NCI-H524 treated with DMSO at 0.1 percent for 48 hours (cell line): Measurements from ENCODE around the gene HLA-DPB1.

Experiments used
- DNase-seq: peaks from one replicate; lab custom pipeline; 2025; lab: John Stamatoyannopoulos, UW

The HLA-DPB1 gene

GRCh38 chr6:33103776-33104175, 28.0 kb downstream of the HLA-DPB1 start:
- no peak for DNase-seq

- DNase-seq: no peak
Observed at GRCh38 chr6:33104887-33105286, 29.1 kb downstream of the HLA-DPB1 start.

- no peak for DNase-seq
Observed at GRCh38 chr6:33105386-33105785, 29.6 kb downstream of the HLA-DPB1 start.

- DNase-seq: no peak
Observed at GRCh38 chr6:33105916-33106871, 30.4 kb downstream of the HLA-DPB1 start.

- DNase-seq: no peak
Observed at GRCh38 chr6:33107641-33108040, 31.9 kb downstream of the HLA-DPB1 start.

GRCh38 chr6:33108307-33108706, 32.5 kb downstream of the HLA-DPB1 start:
- DNase-seq: no peak

GRCh38 chr6:33112148-33112547, 36.4 kb downstream of the HLA-DPB1 start:
- DNase-seq: no peak

- DNase-seq: no peak
Observed at GRCh38 chr6:33113755-33114154, 38.0 kb downstream of the HLA-DPB1 start.

GRCh38 chr6:33114406-33114805, 38.6 kb downstream of the HLA-DPB1 start:
- no peak for DNase-seq

- DNase-seq: no peak
Observed at GRCh38 chr6:33116417-33116816, 40.6 kb downstream of the HLA-DPB1 start.

GRCh38 chr6:33116841-33117711, 41.3 kb downstream of the HLA-DPB1 start:
- DNase-seq: no peak

- DNase-seq: no peak
Observed at GRCh38 chr6:33117811-33118277, 42.1 kb downstream of the HLA-DPB1 start.

- no peak for DNase-seq
Observed at GRCh38 chr6:33118525-33119123, 42.8 kb downstream of the HLA-DPB1 start.

- DNase-seq: no peak
Observed at GRCh38 chr6:33120001-33120400, 44.2 kb downstream of the HLA-DPB1 start.

GRCh38 chr6:33123181-33123580, 47.4 kb downstream of the HLA-DPB1 start:
- DNase-seq: no peak

GRCh38 chr6:33123732-33124524, 48.1 kb downstream of the HLA-DPB1 start:
- DNase-seq: no peak

GRCh38 chr6:33124525-33124901, 48.7 kb downstream of the HLA-DPB1 start:
- DNase-seq: no peak

GRCh38 chr6:33124947-33125346, 49.2 kb downstream of the HLA-DPB1 start:
- no peak for DNase-seq

GRCh38 chr6:33126101-33126714, 50.4 kb downstream of the HLA-DPB1 start:
- no peak for DNase-seq

GRCh38 chr6:33128318-33128717, 52.5 kb downstream of the HLA-DPB1 start:
- no peak for DNase-seq

GRCh38 chr6:33132081-33132524, 56.3 kb downstream of the HLA-DPB1 start:
- no peak for DNase-seq
